H9 (cell line): ENCODE measurements around the gene WNK3. TPM values are rescaled to one million over a fixed set of nuclear protein-coding genes. Genes with fewer than 3 reads are reported as not detected.

Experiments
- DNase-seq: peaks from one replicate; pipeline ENCODE4 v3.0.0-alpha.2; 2017
- H2AFZ ChIP-seq: one replicate; pipeline ENCODE4 v1.6.1; 2013; ENCODE audit warnings: mild to moderate bottlenecking, low read length, control low read depth, moderate library complexity
- H2AK5ac ChIP-seq: 2 replicates; pipeline ENCODE4 v1.6.1; 2013; ENCODE audit warnings: low read length, control low read depth, mixed read lengths; ENCODE audit not compliant: insufficient read length
- H2BK120ac ChIP-seq: one replicate; pipeline ENCODE4 v1.6.1; 2013; ENCODE audit warnings: low read depth, mild to moderate bottlenecking, low read length, control low read depth, inconsistent platforms; ENCODE audit not compliant: poor library complexity, severe bottlenecking
- H2BK12ac ChIP-seq: 2 replicates; pipeline ENCODE4 v1.6.1; 2013; ENCODE audit warnings: low read length, control low read depth, mixed read lengths, low read depth; ENCODE audit not compliant: insufficient read length
- H2BK15ac ChIP-seq: 2 replicates; pipeline ENCODE4 v1.6.1; 2013; ENCODE audit warnings: low read depth, low read length, control low read depth
- H2BK20ac ChIP-seq: one replicate; pipeline ENCODE4 v1.6.1; 2013; ENCODE audit warnings: low read depth, mild to moderate bottlenecking, low read length, control low read depth, inconsistent platforms; ENCODE audit not compliant: poor library complexity, severe bottlenecking
- H2BK5ac ChIP-seq: 2 replicates; pipeline ENCODE4 v1.6.1; 2013; ENCODE audit warnings: low read length, control low read depth, mixed read lengths; ENCODE audit not compliant: insufficient read length
- H3K14ac ChIP-seq: 2 replicates; pipeline ENCODE4 v1.6.1; 2013; ENCODE audit warnings: low read length, control low read depth; ENCODE audit not compliant: insufficient read depth
- H3K18ac ChIP-seq: 2 replicates; pipeline ENCODE4 v1.6.1; 2013; ENCODE audit warnings: low read depth, mild to moderate bottlenecking, mixed read lengths, low read length, control low read depth; ENCODE audit not compliant: insufficient read length
- H3K23ac ChIP-seq: 2 replicates; pipeline ENCODE4 v1.6.1; 2013; ENCODE audit warnings: low read length, control low read depth, mixed read lengths, low read depth; ENCODE audit not compliant: insufficient read length
- H3K23me2 ChIP-seq: 2 replicates; pipeline ENCODE4 v1.6.1; 2013; ENCODE audit warnings: low read depth, mild to moderate bottlenecking, mixed read lengths, low read length, control low read depth; ENCODE audit not compliant: insufficient read length, poor library complexity, severe bottlenecking
- H3K27ac ChIP-seq: 2 replicates; pipeline ENCODE4 v1.5.1; 2013; ENCODE audit warnings: low read length, control low read depth, mixed read lengths, low read depth; ENCODE audit not compliant: insufficient read length
- H3K27me3 ChIP-seq: 2 replicates; pipeline ENCODE4 v1.6.1; 2013; ENCODE audit warnings: low read length, control low read depth, inconsistent platforms; ENCODE audit not compliant: insufficient read depth
- H3K4ac ChIP-seq: 2 replicates; pipeline ENCODE4 v1.6.1; 2013; ENCODE audit warnings: low read depth, mild to moderate bottlenecking, control low read depth, inconsistent platforms, low read length, moderate library complexity
- H3K4me1 ChIP-seq: 2 replicates; pipeline ENCODE4 v1.6.1; 2013; ENCODE audit warnings: low read length, control low read depth, inconsistent platforms; ENCODE audit not compliant: insufficient read depth
- H3K4me2 ChIP-seq: 2 replicates; pipeline ENCODE4 v1.6.1; 2013; ENCODE audit warnings: low read length, control low read depth, mixed read lengths; ENCODE audit not compliant: insufficient read length, insufficient read depth
- H3K56ac ChIP-seq: 2 replicates; pipeline ENCODE4 v1.6.1; 2013; ENCODE audit warnings: low read depth, mild to moderate bottlenecking, mixed read lengths, low read length, control low read depth; ENCODE audit not compliant: insufficient read length
- H3K79me1 ChIP-seq: 2 replicates; pipeline ENCODE4 v1.6.1; 2013; ENCODE audit warnings: low read depth, mild to moderate bottlenecking, moderate library complexity, low read length, control low read depth, inconsistent platforms; ENCODE audit not compliant: insufficient read depth, poor library complexity, severe bottlenecking
- H3K79me2 ChIP-seq: 2 replicates; pipeline ENCODE4 v1.6.1; 2013; ENCODE audit warnings: low read length, control low read depth, inconsistent platforms; ENCODE audit not compliant: insufficient read depth
- H3K9ac ChIP-seq: 2 replicates; pipeline ENCODE4 v1.6.1; 2013; ENCODE audit warnings: low read length, control low read depth, mixed read lengths; ENCODE audit not compliant: insufficient read length; ENCODE audit errors: extremely low read depth
- H3K9me3 ChIP-seq: one replicate; pipeline ENCODE4 v1.6.1; 2013; ENCODE audit warnings: low read depth, low read length, inconsistent platforms; ENCODE audit not compliant: control insufficient read depth
- H3T11ph ChIP-seq: one replicate; pipeline ENCODE4 v1.6.1; 2013; ENCODE audit warnings: mild to moderate bottlenecking, low read length, control low read depth, inconsistent platforms
- H4K20me1 ChIP-seq: one replicate; pipeline ENCODE4 v1.6.1; 2013; ENCODE audit not compliant: control insufficient read depth, insufficient read length, insufficient read depth
- H4K5ac ChIP-seq: 2 replicates; pipeline ENCODE4 v1.6.1; 2013; ENCODE audit warnings: low read depth, mild to moderate bottlenecking, mixed read lengths, low read length, control low read depth; ENCODE audit not compliant: insufficient read length
- H4K8ac ChIP-seq: replicated peaks from 2 replicates; pipeline ENCODE4 v1.6.1; 2013; ENCODE audit warnings: low read length, control low read depth, mixed read lengths, low read depth; ENCODE audit not compliant: insufficient read length
- H4K91ac ChIP-seq: 2 replicates; pipeline ENCODE4 v1.6.1; 2013; ENCODE audit warnings: low read depth, mild to moderate bottlenecking, moderate library complexity, mixed read lengths, low read length, control low read depth; ENCODE audit not compliant: insufficient read length
- H3K27ac Mint-ChIP-seq, 3 experiments: 2 replicates in 2 of 3; 3 replicates in 1 of 3; pipeline ENCODE4 v1.8.0; 2020 to 2021; ENCODE audit warnings: mixed read lengths in 3 of 3, mild to moderate bottlenecking in 1 of 3, moderate library complexity in 1 of 3
- H3K27me3 Mint-ChIP-seq: 2 replicates; pipeline ENCODE4 v1.8.0; 2021; ENCODE audit warnings: low read depth, mild to moderate bottlenecking, moderate library complexity, mixed read lengths
- H3K36me3 Mint-ChIP-seq, 3 experiments: 2 replicates in 2 of 3; 3 replicates in 1 of 3; pipeline ENCODE4 v1.8.0; 2020 to 2021; ENCODE audit warnings: low read depth in 3 of 3, mixed read lengths in 3 of 3; ENCODE audit not compliant: insufficient read depth in 1 of 3
- H3K4me1 Mint-ChIP-seq, 2 experiments: 2 replicates each; pipeline ENCODE4 v1.8.0; 2020; ENCODE audit warnings: mixed read lengths in 2 of 2
- H3K4me3 Mint-ChIP-seq, 2 experiments: 2 replicates in 1 of 2; 3 replicates in 1 of 2; pipeline ENCODE4 v1.8.0; 2020 to 2021; ENCODE audit warnings: mild to moderate bottlenecking in 2 of 2, mixed read lengths in 2 of 2, moderate library complexity in 1 of 2
- H3K9me3 Mint-ChIP-seq, 2 experiments: 2 replicates in 1 of 2; 3 replicates in 1 of 2; pipeline ENCODE4 v1.8.0; 2020; ENCODE audit warnings: mild to moderate bottlenecking in 2 of 2, mixed read lengths in 2 of 2, moderate library complexity in 1 of 2
- CTCF ChIP-seq: fragments of 200-600 bp; sonication (generic); conservative IDR thresholded peaks from 3 replicates; pipeline ENCODE4 v1.8.0; 2021; ENCODE audit warnings: antibody characterized with exemption, mild to moderate bottlenecking
- WGBS: extraction: QIAGEN DNeasy Blood & Tissue Kit; methylation state at CpG from one replicate; pipeline ENCODE4 v1.1.7; 2013; ENCODE audit warnings: missing lambda C conversion rate, low lambda C conversion rate, mixed read lengths; ENCODE audit not compliant: insufficient read length; ENCODE audit errors: extremely low coverage; 5-methylcytosine and 5-hydroxymethylcytosine counted together
- total RNA-seq: library from RNA; stranded (reverse); gene quantifications from 2 replicates; pipeline ENCODE4 v1.2.1, GENCODE V29; 2021

WNK3 gene
- total RNA-seq, 1 experiment from 2014 or later = 22.8 TPM

- H3K79me2 ChIP-seq = peaks cover 16% of the 10 kb centered on the region; the same call in 1 of the 2 replicates
- H3K23ac ChIP-seq = no peak overlapping the region
- H2BK20ac ChIP-seq = no peak overlapping the region
- WGBS = 100% methylated on average over 1 of the region's 5 CpGs
- no peak overlapping the region for H2BK5ac ChIP-seq
- no peaks in the 10 kb centered on the region; the same call in 1 of the 2 replicates for H3K4me1 ChIP-seq
- Mint-ChIP-seq H3K27me3 (peaks cover 2% of the 10 kb centered on the region; the same call in 1 of the 2 replicates), H3K27ac (peak overlapping the region in 2 of 3 experiments; percentile 18 to 21; a peak in 2 of 7 replicates), H3K36me3 (peaks cover 17 to 55% (median 23%) of the 10 kb centered on the region in 3 experiments), H3K4me1 (peaks cover 21% of the 10 kb centered on the region in 2 experiments), H3K4me3 (no peak overlapping the region), H3K9me3 (peaks cover 58 to 61% of the 10 kb centered on the region in 2 experiments)
- no peak overlapping the region for H3K56ac ChIP-seq
- no peak overlapping the region for H3K14ac ChIP-seq
- no peak overlapping the region for H4K8ac ChIP-seq
- no peak overlapping the region for H3K27ac ChIP-seq
- H4K5ac ChIP-seq = no peak overlapping the region
- H3K23me2 ChIP-seq = no peaks in the 10 kb centered on the region
- TF ChIP-seq CTCF = no peak
- no peak overlapping the region for H2AFZ ChIP-seq
- no peaks in the 10 kb centered on the region for H3K27me3 ChIP-seq
- H2BK15ac ChIP-seq = no peak overlapping the region
- H2AK5ac ChIP-seq = no peak overlapping the region
- no peak for DNase-seq
- no peak overlapping the region for H2BK120ac ChIP-seq
- no peaks in the 10 kb centered on the region for H4K20me1 ChIP-seq
- no peak overlapping the region for H4K91ac ChIP-seq
- H3K4me2 ChIP-seq = no peak overlapping the region
- no peak overlapping the region for H2BK12ac ChIP-seq
- H3K4ac ChIP-seq = no peak overlapping the region
- H3K79me1 ChIP-seq = peaks cover 3% of the 10 kb centered on the region
- H3K9me3 ChIP-seq = peaks cover 22% of the 10 kb centered on the region
- no peak overlapping the region for H3K9ac ChIP-seq
- no peak overlapping the region for H3T11ph ChIP-seq
- H3K18ac ChIP-seq = no peak overlapping the region
These were observed 179.5 kb downstream of the WNK3 start for GRCh38 chrX:54178100-54178940.
